Gastrocnemius medialis (tissue), 4 donors: ENCODE results near the gene DCHS2. TPM values are rescaled to one million over a fixed set of nuclear protein-coding genes. Genes with fewer than 3 reads are reported as not detected.

Experiments used
- ATAC-seq, 2 donors: fragments of 150-250 bp; one replicate each; pipeline ENCODE4 v1.9.1; 2016
- DNase-seq, 2 donors: peaks; one replicate each; pipeline ENCODE4 v3.0.0-alpha.2; 2019
- H3K27ac ChIP-seq, 4 donors: fragments of 200-600 bp; sonication (generic); 1 replicate in 1 of 4; 2 replicates in 3 of 4; pipeline ENCODE4 v1.5.1; 2016 to 2018; ENCODE audit warnings: mild to moderate bottlenecking in 2 of 4, moderate library complexity in 1 of 4
- H3K27me3 ChIP-seq, 3 donors: fragments of 200-600 bp; sonication (generic) in 2 of 3; 1 replicate in 1 of 3; 2 replicates in 2 of 3; pipeline versions ENCODE4 v1.5.1 to v1.6.0; 2016 to 2019; ENCODE audit warnings: mild to moderate bottlenecking in 1 of 3, moderate library complexity in 1 of 3
- H3K36me3 ChIP-seq, 2 donors: fragments of 200-600 bp; sonication (generic) in 1 of 2; one replicate each; pipeline ENCODE4 v1.5.1; 2017 to 2018
- H3K4me1 ChIP-seq, 2 donors: fragments of 200-600 bp; sonication (generic) in 1 of 2; one replicate each; pipeline ENCODE4 v1.5.1; 2016 to 2017; ENCODE audit warnings: mild to moderate bottlenecking in 2 of 2
- H3K4me3 ChIP-seq, 4 donors: fragments of 200-600 bp; sonication (generic) in 3 of 4; 1 replicate in 1 of 4; 2 replicates in 3 of 4; pipeline ENCODE4 v1.5.1; 2016 to 2019; ENCODE audit warnings: mild to moderate bottlenecking in 2 of 4
- H3K9me3 ChIP-seq, 3 donors: fragments of 200-600 bp; sonication (generic) in 2 of 3; 1 replicate in 1 of 3; 2 replicates in 2 of 3; pipeline ENCODE4 v1.5.1; 2016 to 2019
- CTCF ChIP-seq, 5 experiments: fragments of 450-650 bp in 3 of 5; fragments of 200-600 bp in 2 of 5; sonication (generic) in 2 of 5; IDR thresholded peaks in 4 of 5; conservative IDR thresholded peaks in 1 of 5; 1 replicate in 4 of 5; 2 replicates in 1 of 5; pipeline ENCODE4 v1.5.1; 2016 to 2019; ENCODE audit warnings: antibody characterized with exemption in 5 of 5, mild to moderate bottlenecking in 3 of 5, moderate library complexity in 3 of 5
- POLR2A ChIP-seq, 2 donors: fragments of 450-650 bp; IDR thresholded peaks; one replicate each; pipeline ENCODE4 v1.6.1; 2017; ENCODE audit warnings: antibody characterized with exemption in 2 of 2, mild to moderate bottlenecking in 2 of 2, moderate library complexity in 2 of 2
- in situ Hi-C, 4 donors: fragments of 200-750 bp; cut with MboI; loops; one replicate each; pipeline versions ENCODE4 v1.15.0 to v1.8.0; 2017; ENCODE audit warnings: low sequenced_read_pairs in 4 of 4
- intact Hi-C: fragments of 100-400 bp; cut with DNase I; formaldehyde crosslinking; loops from one replicate; pipeline ENCODE4 v1.15.1; 2023; ENCODE audit warnings: low total_unique reads
- total RNA-seq, 4 donors: library from RNA; depleted of rRNA; stranded (reverse); fragments of >200 nt; gene quantifications; one replicate each; pipeline versions ENCODE4 v1.1.0 to v1.2.3, GENCODE V29; 2016

DCHS2 gene
- total RNA-seq, 4 donors from 2014 or later, result under 0.01 to 0.18 (median 0.04) TPM

GRCh38 chr4:154254999-154255398, 236.6 kb downstream of the DCHS2 start:
- in situ Hi-C loops, result no loop called here
- Histone ChIP-seq H3K4me3 (no peak overlapping the region), H3K36me3 (no peaks in the 10 kb centered on the region), H3K27ac (no peak overlapping the region), H3K9me3 (no peaks in the 10 kb centered on the region), H3K4me1 (no peaks in the 10 kb centered on the region), H3K27me3 (no peaks in the 10 kb centered on the region)
- ATAC-seq, result no peak
- intact Hi-C loops, result no loop called here
- no peak for TF ChIP-seq POLR2A (IDR thresholded peaks at IDR 0.05)
- TF ChIP-seq CTCF (IDR thresholded peaks at IDR 0.05 in 4 of 5, conservative IDR thresholded peaks at IDR 0.05 in 1 of 5), result no peak
- DNase-seq, result no peak

DNA sequence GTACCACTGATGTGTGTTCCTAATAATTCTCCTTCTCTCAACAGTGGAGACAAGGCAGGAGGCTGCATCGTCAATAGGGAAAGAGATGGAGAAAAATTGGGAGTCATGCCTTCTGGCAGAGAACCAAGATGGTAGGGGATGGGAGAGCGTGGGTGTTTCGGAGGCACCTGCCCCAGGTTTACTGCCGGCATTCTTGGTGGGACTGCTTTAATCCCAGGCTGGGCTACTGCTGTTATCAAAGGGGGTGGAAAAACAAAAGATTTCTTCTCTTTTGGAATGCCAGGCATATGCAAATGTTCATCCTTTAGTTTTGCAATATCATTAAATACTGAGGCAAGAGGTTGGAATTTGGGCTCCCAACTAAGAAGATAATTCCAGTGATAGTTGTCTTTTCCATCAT, 257.0 kb downstream of the DCHS2 start:
- Histone ChIP-seq H3K9me3 (no peaks in the 10 kb centered on the region), H3K4me1 (no peaks in the 10 kb centered on the region), H3K27ac (no peak overlapping the region), H3K27me3 (no peaks in the 10 kb centered on the region), H3K4me3 (no peak overlapping the region), H3K36me3 (no peaks in the 10 kb centered on the region)
- DNase-seq, result no peak
- no peak for ATAC-seq
- in situ Hi-C loops (no loop called here), intact Hi-C loops (no loop called here)
- TF ChIP-seq POLR2A (IDR thresholded peaks at IDR 0.05) (no peak), CTCF (IDR thresholded peaks at IDR 0.05 in 4 of 5, conservative IDR thresholded peaks at IDR 0.05 in 1 of 5) (no peak)

DNA sequence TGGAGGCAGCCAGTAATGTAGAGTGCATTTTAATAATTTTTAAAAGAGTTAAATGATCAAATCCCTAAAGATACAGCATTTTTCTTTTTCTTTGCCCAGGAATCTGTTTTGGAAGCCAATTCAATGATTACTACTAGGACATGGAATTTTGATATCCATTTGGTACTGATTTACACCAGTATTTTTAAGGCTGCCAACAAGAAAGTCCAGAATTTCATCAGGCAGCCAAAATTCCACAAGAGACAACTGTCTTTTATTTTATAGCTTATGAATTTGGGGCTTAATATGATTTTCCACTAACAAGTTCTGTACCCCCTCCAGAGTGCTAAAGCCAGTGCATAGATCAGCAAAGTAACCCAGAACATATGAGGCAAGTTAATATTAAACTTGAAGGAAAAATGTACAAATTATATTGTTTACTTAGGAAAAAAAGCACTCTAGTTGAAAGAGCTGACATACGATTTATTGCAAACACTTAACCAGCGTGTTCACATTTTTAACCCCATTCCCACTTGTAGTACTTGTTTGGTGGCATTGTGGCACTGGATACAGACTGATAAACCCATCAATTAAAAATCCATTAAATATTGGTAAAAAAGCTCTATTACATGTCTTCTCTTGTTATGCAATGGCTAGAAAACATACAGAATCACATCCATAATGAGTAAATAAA, 259.7 kb downstream of the DCHS2 start:
- Histone ChIP-seq H3K27ac (no peak overlapping the region), H3K4me3 (no peak overlapping the region), H3K4me1 (no peaks in the 10 kb centered on the region), H3K27me3 (no peaks in the 10 kb centered on the region), H3K36me3 (no peaks in the 10 kb centered on the region), H3K9me3 (no peaks in the 10 kb centered on the region)
- in situ Hi-C loops, result no loop called here
- intact Hi-C loops, result no loop called here
- DNase-seq (no peak), ATAC-seq (no peak)
- no peak for TF ChIP-seq CTCF (IDR thresholded peaks at IDR 0.05 in 4 of 5, conservative IDR thresholded peaks at IDR 0.05 in 1 of 5)
- no peak for TF ChIP-seq POLR2A (IDR thresholded peaks at IDR 0.05)

DNA sequence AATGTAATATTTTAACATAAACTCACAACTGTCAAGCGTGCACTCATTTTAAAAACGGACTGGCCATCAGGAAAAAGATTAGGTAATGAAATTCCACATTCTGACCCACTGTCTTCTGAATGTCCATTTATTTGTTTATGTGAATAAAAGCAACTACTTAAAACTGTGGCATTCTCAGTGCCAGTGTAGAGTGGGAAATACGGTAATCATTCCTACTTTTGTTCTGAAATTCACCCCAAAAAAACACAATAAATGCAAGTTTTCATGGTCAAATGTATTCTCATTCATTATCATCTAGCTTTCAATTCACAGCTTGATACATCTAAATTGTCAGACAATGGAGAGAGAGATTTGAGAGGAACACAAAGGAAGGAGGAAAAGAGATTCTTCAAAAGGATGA, 260.9 kb downstream of the DCHS2 start:
- Histone ChIP-seq H3K4me3 (no peak overlapping the region), H3K9me3 (no peaks in the 10 kb centered on the region), H3K27ac (no peak overlapping the region), H3K4me1 (no peaks in the 10 kb centered on the region), H3K27me3 (no peaks in the 10 kb centered on the region), H3K36me3 (no peaks in the 10 kb centered on the region)
- intact Hi-C loops (no loop called here), in situ Hi-C loops (no loop called here)
- TF ChIP-seq POLR2A (IDR thresholded peaks at IDR 0.05), result no peak
- no peak for TF ChIP-seq CTCF (IDR thresholded peaks at IDR 0.05 in 4 of 5, conservative IDR thresholded peaks at IDR 0.05 in 1 of 5)
- DNase-seq (no peak), ATAC-seq (no peak)

GRCh38 chr4:154230091-154230490, 261.5 kb downstream of the DCHS2 start:
- no peaks in the 10 kb centered on the region for H3K36me3 ChIP-seq
- no peak overlapping the region for H3K27ac ChIP-seq
- DNase-seq, result no peak
- TF ChIP-seq POLR2A (IDR thresholded peaks at IDR 0.05) (no peak), CTCF (IDR thresholded peaks at IDR 0.05 in 4 of 5, conservative IDR thresholded peaks at IDR 0.05 in 1 of 5) (no peak)
- H3K27me3 ChIP-seq, result no peaks in the 10 kb centered on the region
- H3K9me3 ChIP-seq, result no peaks in the 10 kb centered on the region
- ATAC-seq, result no peak
- H3K4me3 ChIP-seq, result no peak overlapping the region
- intact Hi-C loops, result no loop called here
- no peaks in the 10 kb centered on the region for H3K4me1 ChIP-seq
- in situ Hi-C loops, result no loop called here
